Tibial nerve (tissue), 4 donors: Measurements from ENCODE around the gene SORCS2. TPM values are rescaled to one million over a fixed set of nuclear protein-coding genes. Genes with fewer than 3 reads are reported as not detected.

ENCODE experiments used
- DNase-seq, 2 donors: peaks; one replicate each; pipeline ENCODE4 v3.0.0-alpha.2; 2019; ENCODE audit warnings: low spot score in 2 of 2
- H3K27ac ChIP-seq, 4 donors: fragments of 200-600 bp; sonication (generic) in 3 of 4; one replicate each; pipeline ENCODE4 v1.5.1; 2017 to 2019; ENCODE audit warnings: mild to moderate bottlenecking in 1 of 4
- H3K27me3 ChIP-seq, 2 donors: fragments of 200-600 bp; sonication (generic) in 1 of 2; one replicate each; pipeline versions ENCODE4 v1.5.1 to v1.6.0; 2017 to 2019
- H3K36me3 ChIP-seq, 3 donors: fragments of 200-600 bp; sonication (generic); one replicate each; pipeline ENCODE4 v1.5.1; 2018 to 2019
- H3K4me1 ChIP-seq, 4 donors: fragments of 200-600 bp; sonication (generic) in 3 of 4; one replicate each; pipeline ENCODE4 v1.5.1; 2017 to 2019
- H3K4me3 ChIP-seq, 4 donors: fragments of 200-600 bp; sonication (generic) in 3 of 4; one replicate each; pipeline ENCODE4 v1.5.1; 2017 to 2019; ENCODE audit warnings: mild to moderate bottlenecking in 1 of 4, moderate library complexity in 1 of 4
- H3K9me3 ChIP-seq, 4 donors: fragments of 200-600 bp; sonication (generic) in 3 of 4; one replicate each; pipeline ENCODE4 v1.5.1; 2017 to 2019
- CTCF ChIP-seq, 5 experiments: fragments of 200-600 bp in 3 of 5; fragments of 450-650 bp in 2 of 5; sonication (generic) in 3 of 5; IDR thresholded peaks; one replicate each; pipeline ENCODE4 v1.5.1; 2016 to 2019; ENCODE audit warnings: antibody characterized with exemption in 5 of 5, mild to moderate bottlenecking in 3 of 5, moderate library complexity in 2 of 5
- EP300 ChIP-seq, 2 donors: sonication (generic); formaldehyde crosslinking; IDR thresholded peaks; one replicate each; pipeline ENCODE4 v1.6.1; 2017; ENCODE audit warnings: antibody characterized with exemption in 2 of 2, mild to moderate bottlenecking in 1 of 2
- POLR2A ChIP-seq, 2 donors: fragments of 450-650 bp; IDR thresholded peaks; one replicate each; pipeline ENCODE4 v1.6.1; 2017; ENCODE audit warnings: antibody characterized with exemption in 2 of 2, mild to moderate bottlenecking in 2 of 2, moderate library complexity in 2 of 2
- WGBS, 2 donors: methylation state at CpG; one replicate each; pipeline ENCODE4 v1.1.5; 2018; 5-methylcytosine and 5-hydroxymethylcytosine counted together
- total RNA-seq, 4 donors: library from RNA; depleted of rRNA; stranded (reverse); fragments of >200 nt; gene quantifications; one replicate each; pipeline ENCODE4 v1.1.0, GENCODE V29; 2016

The SORCS2 gene
- total RNA-seq, 4 donors from 2014 or later = 15.6 to 48.9 (median 38.3) TPM

DNA sequence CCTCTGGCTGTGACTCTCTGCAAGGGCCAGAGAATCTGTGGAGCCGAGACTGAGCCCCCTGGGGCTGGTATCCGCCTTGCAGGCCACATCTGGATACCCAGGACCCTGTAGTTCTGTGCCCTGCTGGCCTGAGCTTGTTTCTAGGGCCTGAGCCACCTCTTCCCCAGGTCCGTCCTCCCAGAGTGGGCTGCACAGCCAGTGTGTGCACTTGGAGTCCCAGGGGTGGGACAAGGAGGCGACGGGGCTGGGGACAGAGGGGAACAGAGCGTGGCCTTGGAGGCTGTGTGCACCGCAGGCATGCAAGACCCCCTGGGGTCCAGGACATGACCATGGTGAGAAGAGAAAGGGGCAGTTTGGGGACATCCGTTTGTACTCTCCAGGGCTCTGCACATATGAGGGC, 105.5 kb downstream of the SORCS2 start:
- no peaks in the 10 kb centered on the region for H3K9me3 ChIP-seq
- no peaks in the 10 kb centered on the region for H3K27me3 ChIP-seq
- no peak for TF ChIP-seq EP300 (IDR thresholded peaks at IDR 0.05)
- no peak for TF ChIP-seq POLR2A (IDR thresholded peaks at IDR 0.05)
- TF ChIP-seq CTCF (IDR thresholded peaks at IDR 0.05) = no peak
- no peak overlapping the region for H3K4me3 ChIP-seq
- no peaks in the 10 kb centered on the region for H3K36me3 ChIP-seq
- DNase-seq = no peak
- peaks cover 0 to 53% (median 17%) of the 10 kb centered on the region in 4 donors for H3K4me1 ChIP-seq
- peak overlapping the region in 2 of 4 donors; percentile 2 to 26 for H3K27ac ChIP-seq
- 74 to 83% methylated on average over 6 of the region's 8 CpGs for WGBS, 2 donors

GRCh38 chr4:7298619-7299009, 106.3 kb downstream of the SORCS2 start:
- H3K9me3 ChIP-seq = no peaks in the 10 kb centered on the region
- no peak overlapping the region for H3K4me3 ChIP-seq
- no peak for TF ChIP-seq POLR2A (IDR thresholded peaks at IDR 0.05)
- no peak for TF ChIP-seq EP300 (IDR thresholded peaks at IDR 0.05)
- TF ChIP-seq CTCF (IDR thresholded peaks at IDR 0.05) = no peak
- H3K4me1 ChIP-seq = peaks cover 0 to 53% (median 17%) of the 10 kb centered on the region in 4 donors
- no peaks in the 10 kb centered on the region for H3K36me3 ChIP-seq
- WGBS, 2 donors = 66 to 72% methylated on average over 8 to 11 of the region's 13 CpGs
- H3K27me3 ChIP-seq = no peaks in the 10 kb centered on the region
- H3K27ac ChIP-seq = peak overlapping the region in 1 of 4 donors; percentile 25
- no peak for DNase-seq

GRCh38 chr4:7299010-7299907, 106.9 kb downstream of the SORCS2 start:
- H3K4me1 ChIP-seq = peaks cover 0 to 53% (median 17%) of the 10 kb centered on the region in 4 donors
- H3K4me3 ChIP-seq = no peak overlapping the region
- no peak for DNase-seq
- H3K36me3 ChIP-seq = no peaks in the 10 kb centered on the region
- no peaks in the 10 kb centered on the region for H3K27me3 ChIP-seq
- WGBS, 2 donors = 57 to 65% methylated on average over 30 of the region's 30 CpGs
- H3K9me3 ChIP-seq = no peaks in the 10 kb centered on the region
- H3K27ac ChIP-seq = peak overlapping the region in 1 of 4 donors; percentile 36
- TF ChIP-seq CTCF (IDR thresholded peaks at IDR 0.05) = no peak
- TF ChIP-seq EP300 (IDR thresholded peaks at IDR 0.05) = no peak
- TF ChIP-seq POLR2A (IDR thresholded peaks at IDR 0.05) = no peak

GRCh38 chr4:7299908-7300710, 107.8 kb downstream of the SORCS2 start:
- Histone ChIP-seq H3K4me1 (peaks cover 0 to 51% (median 17%) of the 10 kb centered on the region in 4 donors), H3K9me3 (no peaks in the 10 kb centered on the region), H3K27me3 (no peaks in the 10 kb centered on the region), H3K27ac (peak overlapping the region in 1 of 4 donors; percentile 36), H3K4me3 (no peak overlapping the region), H3K36me3 (no peaks in the 10 kb centered on the region)
- no peak for DNase-seq
- 78 to 79% methylated on average over 26 of the region's 26 CpGs for WGBS, 2 donors
- TF ChIP-seq EP300 (IDR thresholded peaks at IDR 0.05) (no peak), POLR2A (IDR thresholded peaks at IDR 0.05) (no peak)

GRCh38 chr4:7300711-7301095, 108.4 kb downstream of the SORCS2 start:
- WGBS, 2 donors = 79 to 87% methylated on average over 8 of the region's 8 CpGs
- Histone ChIP-seq H3K4me3 (no peak overlapping the region), H3K9me3 (no peaks in the 10 kb centered on the region), H3K27me3 (no peaks in the 10 kb centered on the region), H3K27ac (no peak overlapping the region), H3K36me3 (no peaks in the 10 kb centered on the region), H3K4me1 (peaks cover 0 to 46% (median 13%) of the 10 kb centered on the region in 4 donors)
- no peak for TF ChIP-seq EP300 (IDR thresholded peaks at IDR 0.05)
- TF ChIP-seq CTCF (IDR thresholded peaks at IDR 0.05) = no peak
- no peak for TF ChIP-seq POLR2A (IDR thresholded peaks at IDR 0.05)
- no peak for DNase-seq
